Esophagus muscularis mucosa (tissue), 4 donors: Measurements from ENCODE around the gene PSME3.

Experiments used
- CTCF ChIP-seq, 3 experiments: fragments of 200-600 bp in 2 of 3; fragments of 450-650 bp in 1 of 3; sonication (generic) in 2 of 3; IDR thresholded peaks; one replicate each; pipeline ENCODE4 v1.5.1; 2017 to 2019; ENCODE audit warnings: antibody characterized with exemption in 3 of 3, mild to moderate bottlenecking in 2 of 3, moderate library complexity in 1 of 3
- EP300 ChIP-seq: sonication (generic); formaldehyde crosslinking; IDR thresholded peaks from one replicate; pipeline ENCODE4 v1.6.1; 2017; ENCODE audit warnings: antibody characterized with exemption
- POLR2A ChIP-seq: fragments of 450-650 bp; IDR thresholded peaks from one replicate; pipeline ENCODE4 v1.6.1; 2017; ENCODE audit warnings: antibody characterized with exemption, moderate library complexity, mild to moderate bottlenecking, low read depth
- POLR2AphosphoS5 ChIP-seq, 2 donors: sonication (generic); formaldehyde crosslinking; IDR thresholded peaks; one replicate each; pipeline ENCODE4 v1.6.1; 2017; ENCODE audit warnings: antibody characterized with exemption in 2 of 2

DNA sequence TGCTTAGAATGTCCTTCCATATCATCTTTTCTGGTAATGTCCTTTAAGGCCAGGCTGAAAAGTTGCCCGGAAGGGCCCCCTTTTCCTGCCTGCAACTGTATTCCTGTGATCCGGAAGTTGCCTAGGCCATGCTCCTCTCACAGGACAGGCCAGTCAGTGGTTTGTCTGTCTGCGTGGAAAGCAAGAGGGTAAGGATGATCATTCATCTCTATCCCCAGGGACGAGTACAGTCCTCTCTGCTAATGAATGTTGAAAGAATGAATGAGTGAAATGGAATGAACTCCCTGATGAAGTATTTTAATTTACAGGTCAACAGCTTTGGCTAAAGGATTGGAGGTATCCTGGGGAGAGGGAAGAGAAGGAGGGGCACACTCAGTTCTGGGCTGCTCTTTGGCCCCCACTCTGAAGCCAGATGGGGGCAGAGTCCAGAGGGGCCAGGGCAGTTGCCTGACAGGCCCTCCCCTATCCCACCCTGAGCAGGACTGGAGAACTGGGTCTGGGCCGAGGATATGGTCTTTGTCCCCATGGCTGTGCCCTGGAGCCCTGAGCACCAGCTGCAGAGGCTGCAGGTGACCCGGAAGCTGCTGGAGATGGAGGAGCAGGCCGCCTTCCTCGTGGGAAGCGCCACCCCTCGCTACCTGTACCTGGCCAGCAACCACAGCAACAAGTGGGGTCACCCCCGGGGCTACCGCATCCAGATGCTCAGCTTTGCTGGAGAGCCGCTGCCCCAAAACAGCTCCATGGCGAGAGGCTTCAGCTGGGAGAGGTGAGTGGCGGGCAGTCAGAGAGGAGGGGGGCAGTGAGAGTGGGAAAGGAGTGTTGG, 21.0 kb downstream of the PSME3 start:
- no peak for TF ChIP-seq POLR2A
- TF ChIP-seq CTCF (IDR thresholded peaks at IDR 0.05), result no peak
- no peak for TF ChIP-seq EP300
- no peak for TF ChIP-seq POLR2AphosphoS5 (IDR thresholded peaks at IDR 0.05)
